Measurements from ENCODE around the gene PSAPL1. TPM values are rescaled to one million over a fixed set of nuclear protein-coding genes. Genes with fewer than 3 reads are reported as not detected.

The PSAPL1 gene
- total RNA-seq, 2 experiments from 2014 or later = not detected

GRCh38 chr4:7432531-7433375 is 2.0 kb downstream of the PSAPL1 start:
- no peaks in the 10 kb centered on the region for H3K27me3 Mint-ChIP-seq
- DNase-seq (no peak), ATAC-seq (no peak)
- CTCF ChIA-PET = no interaction called here
- no peaks in the 10 kb centered on the region for H3K4me1 Mint-ChIP-seq
- H3K4me3 Mint-ChIP-seq = no peak overlapping the region
- no peaks in the 10 kb centered on the region for H3K36me3 Mint-ChIP-seq
- H3K9me3 Mint-ChIP-seq (ENCODE audit: low read depth) = no peaks in the 10 kb centered on the region
- H3K27ac Mint-ChIP-seq = no peak overlapping the region

GRCh38 chr4:7431696-7432530 is 2.8 kb downstream of the PSAPL1 start:
- CTCF ChIA-PET = no interaction called here
- no peak for ATAC-seq
- Mint-ChIP-seq H3K4me1 (no peaks in the 10 kb centered on the region), H3K27me3 (no peaks in the 10 kb centered on the region), H3K36me3 (no peaks in the 10 kb centered on the region), H3K27ac (no peak overlapping the region), H3K9me3 (ENCODE audit: low read depth) (no peaks in the 10 kb centered on the region), H3K4me3 (no peak overlapping the region)
- DNase-seq = no peak

GRCh38 chr4:7430965-7431695 is 3.6 kb downstream of the PSAPL1 start:
- no peak overlapping the region for H3K27ac Mint-ChIP-seq
- CTCF ChIA-PET = no interaction called here
- H3K4me3 Mint-ChIP-seq = no peak overlapping the region
- ATAC-seq (no peak), DNase-seq (no peak)
- no peaks in the 10 kb centered on the region for H3K27me3 Mint-ChIP-seq
- no peaks in the 10 kb centered on the region for H3K9me3 Mint-ChIP-seq (ENCODE audit: low read depth)
- H3K36me3 Mint-ChIP-seq = no peaks in the 10 kb centered on the region
- H3K4me1 Mint-ChIP-seq = no peaks in the 10 kb centered on the region

DNA sequence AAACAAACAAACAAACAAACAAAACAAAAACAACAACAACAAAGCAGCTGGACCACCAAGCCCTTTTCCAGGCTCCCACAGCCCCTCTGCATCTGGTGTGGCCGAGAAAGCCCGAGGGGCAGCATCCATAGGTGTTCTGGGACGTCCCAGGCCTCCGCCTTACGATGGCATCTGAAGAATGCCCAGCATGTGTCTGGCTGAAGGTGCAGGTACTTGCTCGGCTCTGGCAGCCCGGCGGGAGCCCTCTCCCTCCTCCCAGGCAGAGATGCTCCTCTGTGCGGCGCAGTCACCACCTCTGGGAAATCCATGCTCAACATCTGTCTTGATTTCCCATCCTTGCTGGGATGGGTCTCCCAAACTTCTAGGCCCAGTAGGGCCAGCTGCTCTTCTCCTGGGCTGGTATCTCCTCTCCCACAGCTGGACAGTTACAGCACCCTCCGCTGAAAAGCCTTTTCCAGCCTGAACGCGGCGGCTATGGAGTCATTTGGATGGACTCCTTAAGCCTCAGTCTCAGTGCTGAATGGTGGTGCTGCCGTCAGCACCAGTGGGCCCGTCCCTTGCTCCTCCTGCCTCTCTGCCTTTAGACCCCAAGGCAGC is 4.3 kb downstream of the PSAPL1 start:
- H3K36me3 Mint-ChIP-seq = no peaks in the 10 kb centered on the region
- DNase-seq = no peak
- H3K4me1 Mint-ChIP-seq = no peaks in the 10 kb centered on the region
- ATAC-seq = no peak
- no peaks in the 10 kb centered on the region for H3K27me3 Mint-ChIP-seq
- H3K9me3 Mint-ChIP-seq (ENCODE audit: low read depth) = no peaks in the 10 kb centered on the region
- H3K27ac Mint-ChIP-seq = no peak overlapping the region
- CTCF ChIA-PET = no interaction called here
- no peak overlapping the region for H3K4me3 Mint-ChIP-seq

DNA sequence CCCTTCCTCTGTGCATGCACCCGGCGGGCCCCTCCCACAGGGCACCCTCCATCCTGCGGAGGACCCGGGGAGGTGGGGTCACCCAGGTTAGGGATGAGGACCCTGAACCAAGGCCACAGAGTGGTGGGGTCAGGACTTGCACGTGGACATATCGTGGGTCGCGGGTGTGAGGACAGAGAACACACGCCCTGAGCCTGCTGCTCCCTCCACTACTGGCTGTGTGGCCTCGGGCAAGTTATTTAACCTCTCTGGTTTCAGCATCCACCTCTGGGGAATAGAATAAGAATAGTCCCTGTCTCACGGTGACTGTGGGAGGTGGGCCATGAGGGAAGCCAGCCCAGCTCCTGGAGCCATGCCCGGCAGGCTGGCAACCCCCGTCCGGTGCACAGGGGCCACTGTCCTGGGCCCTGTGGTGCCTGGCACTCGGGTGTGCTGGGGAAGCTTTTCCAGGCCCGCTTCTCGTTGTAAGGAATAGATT is 5.1 kb downstream of the PSAPL1 start:
- CTCF ChIA-PET = no interaction called here
- no peak for DNase-seq
- H3K27ac Mint-ChIP-seq = no peak overlapping the region

GRCh38 chr4:7429069-7429416 is 5.7 kb downstream of the PSAPL1 start:
- no peak for ATAC-seq
- no peak for DNase-seq
- Mint-ChIP-seq H3K36me3 (no peaks in the 10 kb centered on the region), H3K27me3 (no peaks in the 10 kb centered on the region), H3K4me1 (no peaks in the 10 kb centered on the region), H3K9me3 (ENCODE audit: low read depth) (no peaks in the 10 kb centered on the region), H3K4me3 (no peak overlapping the region), H3K27ac (no peak overlapping the region)
- CTCF ChIA-PET = no interaction called here

More for the DNA sequence above, 5.1 kb downstream of the PSAPL1 start:
- ATAC-seq = no peak
- Mint-ChIP-seq H3K36me3 (no peaks in the 10 kb centered on the region), H3K9me3 (ENCODE audit: low read depth) (no peaks in the 10 kb centered on the region), H3K27me3 (no peaks in the 10 kb centered on the region), H3K4me1 (no peaks in the 10 kb centered on the region), H3K4me3 (no peak overlapping the region)

- no peak overlapping the region for H3K27ac Mint-ChIP-seq
- H3K36me3 Mint-ChIP-seq = no peaks in the 10 kb centered on the region
- H3K4me1 Mint-ChIP-seq = no peaks in the 10 kb centered on the region
- no peak for DNase-seq
- H3K9me3 Mint-ChIP-seq (ENCODE audit: low read depth) = no peaks in the 10 kb centered on the region
- no peak for ATAC-seq
- no peaks in the 10 kb centered on the region for H3K27me3 Mint-ChIP-seq
- CTCF ChIA-PET = no interaction called here
- no peak overlapping the region for H3K4me3 Mint-ChIP-seq
These were observed 6.3 kb downstream of the PSAPL1 start for GRCh38 chr4:7428261-7429068.

- Mint-ChIP-seq H3K4me3 (no peak overlapping the region), H3K36me3 (no peaks in the 10 kb centered on the region), H3K9me3 (ENCODE audit: low read depth) (no peaks in the 10 kb centered on the region), H3K4me1 (no peaks in the 10 kb centered on the region), H3K27me3 (no peaks in the 10 kb centered on the region), H3K27ac (no peak overlapping the region)
- CTCF ChIA-PET = no interaction called here
- DNase-seq = no peak
- ATAC-seq = no peak
These were observed 6.9 kb downstream of the PSAPL1 start for GRCh38 chr4:7427831-7428260.

- no peak for ATAC-seq
- CTCF ChIA-PET = no interaction called here
- no peaks in the 10 kb centered on the region for H3K4me1 Mint-ChIP-seq
- no peak overlapping the region for H3K4me3 Mint-ChIP-seq
- no peak for DNase-seq
- H3K27ac Mint-ChIP-seq = no peak overlapping the region
- no peaks in the 10 kb centered on the region for H3K9me3 Mint-ChIP-seq (ENCODE audit: low read depth)
- H3K27me3 Mint-ChIP-seq = no peaks in the 10 kb centered on the region
- H3K36me3 Mint-ChIP-seq = no peaks in the 10 kb centered on the region
These were observed 7.4 kb downstream of the PSAPL1 start for GRCh38 chr4:7427361-7427760.

DNA sequence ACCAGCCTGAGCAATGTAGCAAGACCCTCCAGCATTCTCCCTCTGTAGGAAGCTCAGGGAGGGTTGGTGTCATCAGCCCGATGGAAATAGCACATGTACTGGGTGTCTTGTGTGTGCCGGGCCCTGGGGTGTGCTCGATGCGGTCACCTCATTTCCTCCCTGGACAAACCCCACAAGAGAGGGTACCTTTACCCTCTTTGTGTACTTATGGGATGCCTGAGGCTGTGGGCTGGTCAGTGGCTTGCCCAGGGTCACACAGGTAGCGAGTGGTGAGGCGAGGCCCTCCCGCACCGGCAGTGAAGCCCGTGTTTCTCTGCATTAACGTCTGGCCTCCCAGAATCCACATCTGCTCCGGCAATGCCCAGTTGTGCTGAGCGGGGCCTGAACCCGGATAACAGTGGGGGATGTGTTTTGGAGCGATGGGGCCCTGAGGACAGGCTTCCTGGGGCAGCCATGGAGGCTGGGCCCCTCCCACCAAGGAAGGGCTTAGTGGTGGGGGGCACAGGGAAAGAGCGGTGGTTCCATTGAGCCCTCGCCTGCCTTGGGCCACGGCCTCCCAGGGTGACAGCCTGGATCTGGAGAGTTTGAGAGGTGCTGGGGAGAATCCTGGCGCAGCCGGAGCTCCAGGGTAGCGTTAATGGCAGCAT is 8.1 kb downstream of the PSAPL1 start:
- Mint-ChIP-seq H3K27me3 (no peaks in the 10 kb centered on the region), H3K36me3 (no peaks in the 10 kb centered on the region), H3K4me1 (no peaks in the 10 kb centered on the region), H3K9me3 (ENCODE audit: low read depth) (no peaks in the 10 kb centered on the region), H3K27ac (no peak overlapping the region), H3K4me3 (no peak overlapping the region)
- CTCF ChIA-PET = no interaction called here
- ATAC-seq (no peak), DNase-seq (no peak)

GRCh38 chr4:7425591-7426468 is 8.9 kb downstream of the PSAPL1 start:
- ATAC-seq (no peak), DNase-seq (peak; percentile 22)
- no peaks in the 10 kb centered on the region for H3K4me1 Mint-ChIP-seq
- CTCF ChIA-PET = no interaction called here
- no peaks in the 10 kb centered on the region for H3K27me3 Mint-ChIP-seq
- H3K9me3 Mint-ChIP-seq (ENCODE audit: low read depth) = no peaks in the 10 kb centered on the region
- H3K36me3 Mint-ChIP-seq = no peaks in the 10 kb centered on the region
- H3K27ac Mint-ChIP-seq = no peak overlapping the region
- H3K4me3 Mint-ChIP-seq = no peak overlapping the region

- peak; percentile 35 for DNase-seq
- no peaks in the 10 kb centered on the region for H3K9me3 Mint-ChIP-seq (ENCODE audit: low read depth)
- no peaks in the 10 kb centered on the region for H3K36me3 Mint-ChIP-seq
- no peak for ATAC-seq
- CTCF ChIA-PET = no interaction called here
- H3K27me3 Mint-ChIP-seq = no peaks in the 10 kb centered on the region
- no peak overlapping the region for H3K27ac Mint-ChIP-seq
- no peak overlapping the region for H3K4me3 Mint-ChIP-seq
- H3K4me1 Mint-ChIP-seq = no peaks in the 10 kb centered on the region
These were observed 9.6 kb downstream of the PSAPL1 start for GRCh38 chr4:7425124-7425523.

Measured in activated CD8-positive, alpha-beta memory T cell treated with anti-CD3 and anti-CD28 coated beads, Interleukin-2, amount 10 ng/mL, durations not matched to agents 7 days and 5 days (primary cell).